ENCODE data around the gene CC2D2B. TPM values are rescaled to one million over a fixed set of nuclear protein-coding genes. Genes with fewer than 3 reads are reported as not detected.

CC2D2B gene
- total RNA-seq, 3 donors from 2014 or later (not counting 1 experiment from before 2014, with no cell fraction given), result 0.14 to 0.68 TPM; not detected in 1

DNA sequence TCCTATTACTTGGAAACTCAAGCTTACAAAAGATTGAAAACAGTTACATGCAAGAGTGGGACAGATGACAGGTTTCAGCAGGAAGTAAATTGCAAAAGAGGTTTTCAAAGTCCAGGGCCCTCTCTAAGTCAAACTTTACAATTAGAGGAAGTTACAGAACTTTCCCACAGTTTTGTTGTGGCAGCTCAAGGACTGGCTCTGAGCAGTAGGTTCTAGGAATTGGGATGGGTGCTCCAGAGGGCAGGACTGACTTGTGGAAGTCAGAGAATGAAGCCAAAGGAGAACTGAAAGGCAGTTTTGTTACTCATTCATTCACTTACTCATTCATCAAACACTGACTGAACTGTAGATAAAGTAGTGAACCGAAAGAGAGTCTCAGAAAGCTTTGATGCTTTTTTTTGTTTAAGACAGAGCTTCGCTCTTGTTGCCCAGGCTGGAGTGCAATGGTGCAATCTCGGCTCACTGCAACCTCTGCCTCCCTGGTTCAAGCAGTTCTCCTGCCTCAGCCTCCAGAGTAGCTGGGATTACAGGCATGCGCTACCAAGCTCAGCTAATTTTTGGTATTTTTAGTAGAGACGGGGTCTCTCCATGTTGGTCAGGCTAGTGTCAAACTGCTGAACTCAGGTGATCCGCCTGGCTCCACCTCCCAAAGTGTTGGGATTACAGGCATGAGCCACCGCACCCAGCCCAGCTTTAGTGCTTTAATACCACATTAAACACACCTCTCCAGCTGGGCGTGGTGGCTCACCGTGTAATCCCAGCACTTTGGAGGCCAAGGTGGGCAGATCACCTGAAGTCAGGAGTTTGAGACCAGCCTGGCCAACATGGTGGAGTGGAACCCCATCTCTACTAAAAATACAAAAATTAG, 68.8 kb downstream of the CC2D2B start:
- no peaks in the 10 kb centered on the region for H3K9me3 Mint-ChIP-seq
- no peak overlapping the region for H3K4me3 Mint-ChIP-seq
- H3K36me3 Mint-ChIP-seq, result no peaks in the 10 kb centered on the region
- ATAC-seq (no peak), DNase-seq (no peak)
- WGBS (ENCODE audit: insufficient coverage), result 94% methylated on average over 8 of the region's 9 CpGs
- no peak overlapping the region for H3K27ac ChIP-seq (ENCODE audit: low read length)
- H3K36me3 ChIP-seq (ENCODE audit: control insufficient read depth, insufficient read depth, low read length), result no peaks in the 10 kb centered on the region
- H3K4me1 ChIP-seq (ENCODE audit: control insufficient read depth, insufficient read depth, low read length), result no peaks in the 10 kb centered on the region
- no peak overlapping the region for H3K27ac Mint-ChIP-seq
- no peaks in the 10 kb centered on the region for H3K9me3 ChIP-seq (ENCODE audit: control insufficient read depth, insufficient read depth, low read length)
- H3K27me3 ChIP-seq (ENCODE audit: control insufficient read depth, insufficient read depth, low read length), result no peaks in the 10 kb centered on the region
- TF ChIP-seq, protein P1, sequence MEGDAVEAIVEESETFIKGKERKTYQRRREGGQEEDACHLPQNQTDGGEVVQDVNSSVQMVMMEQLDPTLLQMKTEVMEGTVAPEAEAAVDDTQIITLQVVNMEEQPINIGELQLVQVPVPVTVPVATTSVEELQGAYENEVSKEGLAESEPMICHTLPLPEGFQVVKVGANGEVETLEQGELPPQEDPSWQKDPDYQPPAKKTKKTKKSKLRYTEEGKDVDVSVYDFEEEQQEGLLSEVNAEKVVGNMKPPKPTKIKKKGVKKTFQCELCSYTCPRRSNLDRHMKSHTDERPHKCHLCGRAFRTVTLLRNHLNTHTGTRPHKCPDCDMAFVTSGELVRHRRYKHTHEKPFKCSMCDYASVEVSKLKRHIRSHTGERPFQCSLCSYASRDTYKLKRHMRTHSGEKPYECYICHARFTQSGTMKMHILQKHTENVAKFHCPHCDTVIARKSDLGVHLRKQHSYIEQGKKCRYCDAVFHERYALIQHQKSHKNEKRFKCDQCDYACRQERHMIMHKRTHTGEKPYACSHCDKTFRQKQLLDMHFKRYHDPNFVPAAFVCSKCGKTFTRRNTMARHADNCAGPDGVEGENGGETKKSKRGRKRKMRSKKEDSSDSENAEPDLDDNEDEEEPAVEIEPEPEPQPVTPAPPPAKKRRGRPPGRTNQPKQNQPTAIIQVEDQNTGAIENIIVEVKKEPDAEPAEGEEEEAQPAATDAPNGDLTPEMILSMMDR (IDR thresholded peaks at IDR 0.05), result no peak
- intact Hi-C loops (cut with micrococcal nuclease), result no loop called here
- peaks cover 0 to 7% of the 10 kb centered on the region in 2 donors for H3K27me3 Mint-ChIP-seq (ENCODE audit: low read depth in 2 of 2)
- no peaks in the 10 kb centered on the region for H3K4me1 Mint-ChIP-seq
- H3K4me3 ChIP-seq (ENCODE audit: low read length), result no peak overlapping the region

DNA sequence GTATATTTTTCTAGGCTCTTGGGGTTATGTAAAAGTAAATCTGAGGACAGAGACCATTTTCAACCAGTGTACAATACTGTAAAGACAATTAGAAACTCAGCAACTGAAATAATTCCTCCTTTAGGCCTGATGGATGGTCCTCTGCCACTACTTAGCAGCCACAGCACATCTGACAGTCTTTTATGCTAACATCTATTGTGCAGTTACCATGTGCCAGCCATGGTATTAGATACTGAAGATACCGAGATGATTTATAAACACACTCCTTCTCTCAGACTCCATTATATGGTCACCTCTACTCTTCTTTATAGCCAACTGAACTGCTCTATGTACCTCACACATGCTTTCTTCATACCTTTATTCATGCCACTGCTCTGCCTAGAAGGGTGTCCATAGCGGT, 74.4 kb downstream of the CC2D2B start:
- no peaks in the 10 kb centered on the region for H3K27me3 ChIP-seq (ENCODE audit: control insufficient read depth, insufficient read depth, low read length)
- H3K36me3 ChIP-seq (ENCODE audit: control insufficient read depth, insufficient read depth, low read length), result no peaks in the 10 kb centered on the region
- H3K4me1 ChIP-seq (ENCODE audit: control insufficient read depth, insufficient read depth, low read length), result no peaks in the 10 kb centered on the region
- H3K27ac ChIP-seq (ENCODE audit: low read length), result no peak overlapping the region
- H3K4me3 ChIP-seq (ENCODE audit: low read length), result no peak overlapping the region
- ATAC-seq (no peak), DNase-seq (no peak)
- TF ChIP-seq, protein P1 (IDR thresholded peaks at IDR 0.05), result no peak
- Mint-ChIP-seq H3K36me3 (no peaks in the 10 kb centered on the region), H3K27ac (no peak overlapping the region), H3K4me1 (no peaks in the 10 kb centered on the region), H3K4me3 (no peak overlapping the region), H3K9me3 (no peaks in the 10 kb centered on the region), H3K27me3 (ENCODE audit: low read depth in 2 of 2) (no peaks in the 10 kb centered on the region)
- WGBS (ENCODE audit: insufficient coverage), result 97% methylated on average over 2 of the region's 2 CpGs
- intact Hi-C loops (cut with micrococcal nuclease), result no loop called here
- no peaks in the 10 kb centered on the region for H3K9me3 ChIP-seq (ENCODE audit: control insufficient read depth, insufficient read depth, low read length)

GRCh38 chr10:95987685-95988426, 80.1 kb downstream of the CC2D2B start:
- H3K27ac ChIP-seq (ENCODE audit: low read length), result no peak overlapping the region
- no peak overlapping the region for H3K4me3 ChIP-seq (ENCODE audit: low read length)
- no peak overlapping the region for H3K4me3 Mint-ChIP-seq
- H3K4me1 Mint-ChIP-seq, result no peaks in the 10 kb centered on the region
- H3K9me3 ChIP-seq (ENCODE audit: control insufficient read depth, insufficient read depth, low read length), result no peaks in the 10 kb centered on the region
- no peak for ATAC-seq
- no peak overlapping the region for H3K27ac Mint-ChIP-seq
- H3K27me3 Mint-ChIP-seq (ENCODE audit: low read depth in 2 of 2), result peaks cover 8 to 10% of the 10 kb centered on the region in 2 donors
- 100% methylated on average over 1 of the region's 2 CpGs for WGBS (ENCODE audit: insufficient coverage)
- H3K4me1 ChIP-seq (ENCODE audit: control insufficient read depth, insufficient read depth, low read length), result no peaks in the 10 kb centered on the region
- H3K27me3 ChIP-seq (ENCODE audit: control insufficient read depth, insufficient read depth, low read length), result no peaks in the 10 kb centered on the region
- no peaks in the 10 kb centered on the region for H3K36me3 ChIP-seq (ENCODE audit: control insufficient read depth, insufficient read depth, low read length)
- DNase-seq, result no peak
- intact Hi-C loops (cut with micrococcal nuclease), result no loop called here
- no peaks in the 10 kb centered on the region for H3K36me3 Mint-ChIP-seq
- TF ChIP-seq, protein P1 (IDR thresholded peaks at IDR 0.05), result no peak
- H3K9me3 Mint-ChIP-seq, result no peaks in the 10 kb centered on the region

Data from natural killer cell (primary cell).